Muscle layer of colon (tissue), 2 donors: ENCODE measurements around the gene TEKT1.
"Not testable (repeated sequence)": the region's sequence is repeated elsewhere in the genome, so short reads cannot be mapped to it uniquely, and the experiment has no call there.

ENCODE experiments used
- H3K27ac ChIP-seq: one replicate; pipeline ENCODE4 v1.7.0; 2013; ENCODE audit warnings: low read depth, mild to moderate bottlenecking, low read length, moderate library complexity
- H3K27me3 ChIP-seq, 2 donors: one replicate each; pipeline ENCODE4 v1.7.0; 2013; ENCODE audit warnings: low read length in 2 of 2, mild to moderate bottlenecking in 2 of 2; ENCODE audit not compliant: insufficient read depth in 2 of 2, control insufficient read depth in 1 of 2
- H3K36me3 ChIP-seq: one replicate; pipeline ENCODE4 v1.7.0; 2013; ENCODE audit warnings: mild to moderate bottlenecking, low read length; ENCODE audit not compliant: insufficient read depth
- H3K4me1 ChIP-seq: one replicate; pipeline ENCODE4 v1.7.0; 2013; ENCODE audit warnings: mild to moderate bottlenecking, low read length; ENCODE audit not compliant: insufficient read depth
- H3K4me3 ChIP-seq, 2 donors: one replicate each; pipeline ENCODE4 v1.7.0; 2013; ENCODE audit warnings: low read length in 2 of 2, low read depth in 1 of 2, mild to moderate bottlenecking in 1 of 2, moderate library complexity in 1 of 2
- H3K9ac ChIP-seq: one replicate; pipeline ENCODE4 v1.7.0; 2013; ENCODE audit warnings: low read length
- H3K9me3 ChIP-seq: one replicate; pipeline ENCODE4 v1.7.0; 2013; ENCODE audit warnings: mild to moderate bottlenecking, low read length
- donor health status: abdominal sarcoma.
- donor health status: Adenocarcinoma of cecum.

TEKT1 gene

GRCh38 chr17:6786618-6787017 is 44.9 kb downstream of the TEKT1 start:
- Histone ChIP-seq H3K9me3 (no peaks in the 10 kb centered on the region), H3K9ac (no peak overlapping the region), H3K4me3 (no peak overlapping the region), H3K36me3 (no peaks in the 10 kb centered on the region), H3K27me3 (peaks cover 0 to 8% of the 10 kb centered on the region in 2 donors), H3K27ac (no peak overlapping the region), H3K4me1 (no peaks in the 10 kb centered on the region)

- no peak overlapping the region for H3K9ac ChIP-seq
- H3K27me3 ChIP-seq, result peaks cover 0 to 6% of the 10 kb centered on the region in 2 donors
- H3K4me3 ChIP-seq, result no peak overlapping the region
- no peak overlapping the region for H3K27ac ChIP-seq
- no peaks in the 10 kb centered on the region for H3K4me1 ChIP-seq
- H3K36me3 ChIP-seq, result no peaks in the 10 kb centered on the region
- H3K9me3 ChIP-seq, result no peaks in the 10 kb centered on the region
Observed at GRCh38 chr17:6782244-6782643, 49.3 kb downstream of the TEKT1 start.

- Histone ChIP-seq H3K27ac (no peak overlapping the region), H3K36me3 (no peaks in the 10 kb centered on the region), H3K4me3 (no peak overlapping the region), H3K9me3 (no peaks in the 10 kb centered on the region), H3K9ac (no peak overlapping the region), H3K4me1 (no peaks in the 10 kb centered on the region), H3K27me3 (peaks cover 6 to 8% of the 10 kb centered on the region in 2 donors)
Observed at GRCh38 chr17:6780886-6781285, 50.6 kb downstream of the TEKT1 start.

GRCh38 chr17:6780001-6780400 is 51.5 kb downstream of the TEKT1 start:
- Histone ChIP-seq H3K9me3 (no peaks in the 10 kb centered on the region), H3K27ac (no peak overlapping the region), H3K36me3 (no peaks in the 10 kb centered on the region), H3K27me3 (peaks cover 6 to 13% of the 10 kb centered on the region in 2 donors), H3K9ac (no peak overlapping the region), H3K4me3 (no peak overlapping the region), H3K4me1 (no peaks in the 10 kb centered on the region)

GRCh38 chr17:6779411-6779810 is 52.1 kb downstream of the TEKT1 start:
- H3K27me3 ChIP-seq, result peaks cover 6 to 13% of the 10 kb centered on the region in 2 donors

GRCh38 chr17:6775871-6776405 is 55.6 kb downstream of the TEKT1 start, which contains the start of gene FBXO39:
TSS of gene FBXO39 (plus strand) at chr17:6776215. CDS start at chr17:6779869, 3,654 bp downstream.
- Histone ChIP-seq H3K9me3 (peaks cover 18% of the 10 kb centered on the region), H3K27me3 (peaks cover 6 to 13% of the 10 kb centered on the region in 2 donors), H3K9ac (no peak within 1 kb of the TSS), H3K36me3 (peaks cover 21% of the 10 kb centered on the region), H3K4me3 (no peak within 1 kb of the TSS), H3K27ac (no peak within 1 kb of the TSS), H3K4me1 (no peaks in the 10 kb centered on the region)

More at GRCh38 chr17:6779411-6779810, 52.1 kb downstream of the TEKT1 start:
- no peaks in the 10 kb centered on the region for H3K4me1 ChIP-seq
- H3K9me3 ChIP-seq, result peaks cover 6% of the 10 kb centered on the region
- H3K4me3 ChIP-seq, result no peak overlapping the region
- H3K9ac ChIP-seq, result no peak overlapping the region
- H3K27ac ChIP-seq, result no peak overlapping the region
- no peaks in the 10 kb centered on the region for H3K36me3 ChIP-seq

GRCh38 chr17:6774906-6775305 is 56.6 kb downstream of the TEKT1 start:
- H3K27ac ChIP-seq, H3K4me1 ChIP-seq, H3K4me3 ChIP-seq, H3K9ac ChIP-seq: not testable (repeated sequence)
- Histone ChIP-seq H3K27me3 (peaks cover 6 to 13% of the 10 kb centered on the region in 2 donors), H3K36me3 (peaks cover 31% of the 10 kb centered on the region), H3K9me3 (peaks cover 21% of the 10 kb centered on the region)

- H3K9me3 ChIP-seq, result peaks cover 34% of the 10 kb centered on the region
Observed at GRCh38 chr17:6772016-6772415, 59.5 kb downstream of the TEKT1 start.

GRCh38 chr17:6768447-6768846 is 63.1 kb downstream of the TEKT1 start:
- Histone ChIP-seq H3K9me3 (peaks cover 25% of the 10 kb centered on the region), H3K4me3 (no peak overlapping the region), H3K36me3 (peaks cover 75% of the 10 kb centered on the region), H3K9ac (no peak overlapping the region), H3K4me1 (no peaks in the 10 kb centered on the region), H3K27me3 (no peaks in the 10 kb centered on the region), H3K27ac (no peak overlapping the region)

More at GRCh38 chr17:6772016-6772415, 59.5 kb downstream of the TEKT1 start:
- Histone ChIP-seq H3K27me3 (peaks cover 0 to 13% of the 10 kb centered on the region in 2 donors), H3K4me3 (no peak overlapping the region), H3K27ac (no peak overlapping the region), H3K9ac (no peak overlapping the region), H3K36me3 (peaks cover 55% of the 10 kb centered on the region), H3K4me1 (no peaks in the 10 kb centered on the region)

GRCh38 chr17:6761779-6762178 is 69.8 kb downstream of the TEKT1 start:
- no peaks in the 10 kb centered on the region for H3K9me3 ChIP-seq
- H3K36me3 ChIP-seq, result peaks cover 44% of the 10 kb centered on the region
- no peaks in the 10 kb centered on the region for H3K27me3 ChIP-seq
- no peak overlapping the region for H3K9ac ChIP-seq
- H3K4me1 ChIP-seq, result peaks cover 10% of the 10 kb centered on the region
- no peak overlapping the region for H3K4me3 ChIP-seq
- no peak overlapping the region for H3K27ac ChIP-seq

GRCh38 chr17:6757747-6758146 is 73.8 kb downstream of the TEKT1 start:
- no peaks in the 10 kb centered on the region for H3K9me3 ChIP-seq
- H3K27ac ChIP-seq, result no peak overlapping the region
- H3K9ac ChIP-seq, result no peak overlapping the region
- peaks cover 19% of the 10 kb centered on the region for H3K36me3 ChIP-seq
- H3K4me3 ChIP-seq, result no peak overlapping the region
- no peaks in the 10 kb centered on the region for H3K27me3 ChIP-seq
- peaks cover 30% of the 10 kb centered on the region for H3K4me1 ChIP-seq

GRCh38 chr17:6756425-6757031 is 75.0 kb downstream of the TEKT1 start:
- H3K4me3 ChIP-seq, result peak overlapping the region; percentile 43 to 67
- H3K9me3 ChIP-seq, result no peaks in the 10 kb centered on the region
- H3K27me3 ChIP-seq, result no peaks in the 10 kb centered on the region
- H3K9ac ChIP-seq, result peak overlapping the region; percentile 36
- peaks cover 10% of the 10 kb centered on the region for H3K36me3 ChIP-seq
- peak overlapping the region; percentile 55 for H3K27ac ChIP-seq
- peaks cover 36% of the 10 kb centered on the region for H3K4me1 ChIP-seq
